ENCODE data around the gene SPEG.
"Not testable (repeated sequence)": the region's sequence is repeated elsewhere in the genome, so short reads cannot be mapped to it uniquely, and the experiment has no call there.

SPEG gene

DNA sequence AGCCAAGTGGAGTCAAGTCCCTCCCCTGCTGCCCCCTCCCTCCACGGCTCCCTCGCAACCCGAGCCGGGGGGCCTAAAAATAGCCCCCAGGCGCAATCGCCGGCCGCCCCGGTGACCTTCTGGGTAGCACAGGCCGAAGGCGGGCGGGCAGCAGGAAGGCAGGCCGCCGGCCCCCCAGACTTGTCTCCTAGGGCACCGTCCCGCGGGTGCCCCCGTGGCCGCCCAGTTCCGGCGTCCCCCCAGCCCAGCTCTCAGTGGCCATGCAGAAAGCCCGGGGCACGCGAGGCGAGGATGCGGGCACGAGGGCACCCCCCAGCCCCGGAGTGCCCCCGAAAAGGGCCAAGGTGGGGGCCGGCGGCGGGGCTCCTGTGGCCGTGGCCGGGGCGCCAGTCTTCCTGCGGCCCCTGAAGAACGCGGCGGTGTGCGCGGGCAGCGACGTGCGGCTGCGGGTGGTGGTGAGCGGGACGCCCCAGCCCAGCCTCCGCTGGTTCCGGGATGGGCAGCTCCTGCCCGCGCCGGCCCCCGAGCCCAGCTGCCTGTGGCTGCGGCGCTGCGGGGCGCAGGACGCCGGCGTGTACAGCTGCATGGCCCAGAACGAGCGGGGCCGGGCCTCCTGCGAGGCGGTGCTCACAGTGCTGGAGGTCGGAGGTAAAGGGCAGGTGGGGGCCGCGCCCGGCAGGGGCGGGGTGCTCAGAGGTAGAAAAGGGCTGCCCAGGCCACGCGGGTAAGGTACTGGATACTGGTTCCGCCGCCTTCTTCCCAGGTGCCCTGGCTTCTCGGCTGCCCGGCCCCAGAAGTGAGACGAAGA lies at the start of gene SPEG:
SPEG (plus strand) TSS at position 126 of the 808 bp plus-strand sequence; CDS start at position 261, 135 bp downstream.
- no peak for DNase-seq

DNA sequence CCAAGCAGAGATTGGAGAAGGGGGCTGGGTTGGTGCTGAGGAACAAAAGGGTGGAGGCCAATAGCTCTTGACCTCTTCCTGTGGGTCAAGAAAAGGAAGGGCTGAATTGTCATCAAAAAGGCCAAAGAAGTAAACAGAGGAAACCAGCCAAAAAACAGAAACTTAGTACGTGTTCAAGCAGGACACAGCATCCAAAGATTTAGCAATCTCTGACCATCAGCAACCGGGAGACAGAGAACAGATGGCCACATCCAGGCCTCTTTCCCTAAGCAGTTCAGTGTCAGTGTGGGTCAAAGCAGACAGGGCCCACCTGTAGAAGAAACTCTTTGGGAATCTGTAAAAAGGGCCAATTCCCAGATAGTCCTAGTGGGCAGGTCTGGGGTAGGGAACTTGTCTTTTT lies 49.8 kb upstream of the SPEG start:
- no peak for DNase-seq

DNA sequence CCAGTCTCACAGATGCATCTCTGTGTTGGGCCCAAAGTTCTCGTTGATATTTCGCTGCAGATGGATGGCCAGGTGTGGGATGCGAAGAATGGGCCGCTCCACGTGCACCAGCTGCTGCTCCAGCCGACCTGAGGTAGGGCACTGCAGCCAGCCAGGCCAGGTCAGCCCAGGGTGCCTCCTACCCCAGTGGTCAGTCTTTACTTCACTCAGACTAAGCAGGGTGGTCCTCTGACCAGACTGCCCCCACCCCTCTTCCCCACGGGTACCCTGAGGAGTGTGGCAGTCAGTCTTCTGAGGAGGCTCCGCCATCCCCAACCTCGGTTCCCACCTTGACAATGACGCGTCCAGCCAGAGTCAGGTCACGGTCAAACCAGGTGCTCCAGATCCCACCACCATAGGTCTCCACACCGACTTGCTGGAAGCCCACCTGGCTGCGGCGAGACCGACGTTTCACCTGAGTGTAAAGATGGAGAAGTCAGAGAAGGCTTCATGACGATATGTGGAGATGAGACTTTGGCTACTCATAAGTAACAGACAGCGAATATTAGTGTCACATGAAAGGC lies 48.6 kb upstream of the SPEG start:
- no peak for DNase-seq

DNA sequence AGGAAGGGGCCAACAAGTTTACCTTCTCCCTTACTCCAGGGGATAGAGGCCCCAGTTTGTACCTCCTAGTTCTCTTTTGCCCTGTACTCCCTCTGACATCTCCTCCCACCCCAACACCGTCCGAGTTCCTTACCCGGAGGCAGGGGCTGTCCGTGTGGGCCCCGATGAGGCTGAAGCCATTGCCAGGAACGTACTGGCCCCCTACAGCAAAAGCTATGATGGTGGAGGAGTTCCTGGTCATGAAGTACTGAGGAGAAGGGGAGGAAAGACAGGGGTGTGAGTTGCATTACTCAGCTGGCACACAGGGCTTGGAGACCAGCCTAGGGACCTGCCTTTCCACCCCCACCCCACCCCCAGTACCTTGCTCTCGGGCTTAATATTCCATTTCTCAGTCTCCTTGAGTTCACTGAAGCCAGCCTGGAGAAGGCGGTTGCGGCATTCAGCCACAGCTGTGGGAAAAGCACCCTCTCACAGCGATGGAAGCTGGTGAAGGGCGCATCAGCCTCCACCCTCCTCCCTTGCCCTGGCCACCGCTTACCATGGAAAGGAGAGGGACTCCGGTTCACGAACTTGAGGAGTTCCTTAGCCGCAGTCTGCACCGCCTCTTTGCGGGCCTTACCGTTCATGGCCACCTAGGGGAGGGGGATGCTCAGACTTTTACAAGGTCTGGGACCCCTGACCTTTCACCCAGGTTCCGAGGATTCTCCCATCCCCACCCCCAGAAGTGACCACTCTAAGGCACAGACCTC lies 47.9 kb upstream of the SPEG start:
- DNase-seq, result no peak

DNA sequence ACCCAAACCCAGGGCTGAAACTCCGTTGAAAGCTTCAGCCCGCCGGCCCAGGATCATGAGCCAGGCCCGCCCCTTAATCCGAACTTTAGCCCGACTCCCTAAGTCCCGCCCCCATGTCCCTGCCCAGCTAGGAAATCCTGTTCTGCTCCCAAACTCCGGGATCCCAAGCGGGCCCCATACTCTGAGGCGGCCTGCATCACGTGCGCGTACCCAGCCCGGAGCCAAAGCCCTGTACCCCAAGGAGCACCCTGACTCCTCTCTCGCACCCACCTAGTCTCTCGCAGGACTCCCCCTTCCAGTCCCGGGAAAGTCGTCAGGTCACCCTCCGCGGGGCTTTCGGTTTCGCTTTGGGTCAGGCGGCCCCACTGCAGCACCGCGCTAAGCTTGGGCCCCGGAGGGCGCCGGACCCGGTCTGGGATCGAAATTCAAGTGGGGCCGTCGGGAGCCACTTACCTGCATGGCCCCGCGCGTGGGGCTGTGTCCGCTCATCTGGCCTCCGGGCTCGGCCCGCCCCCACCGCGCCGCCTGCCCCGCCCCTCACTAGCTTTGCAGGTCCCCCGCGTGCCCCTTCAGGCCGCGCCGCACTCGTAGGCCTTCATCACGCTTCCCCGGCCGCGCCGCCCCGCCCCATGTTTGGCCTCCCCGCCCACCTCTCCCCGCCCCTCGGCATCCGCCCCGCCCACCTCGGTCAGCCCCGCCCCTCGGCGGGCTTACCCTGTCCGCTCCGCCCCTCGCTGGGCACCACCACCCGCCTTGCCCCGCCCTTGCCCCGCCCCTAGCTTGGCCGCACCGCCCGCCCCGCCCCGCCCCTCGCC lies 47.1 kb upstream of the SPEG start, which contains the start of gene DNPEP:
DNPEP (minus strand) TSS at position 607 of the 815 bp plus-strand sequence; CDS start at position 489, 118 bp downstream.
- peak; percentile 95 for DNase-seq

DNA sequence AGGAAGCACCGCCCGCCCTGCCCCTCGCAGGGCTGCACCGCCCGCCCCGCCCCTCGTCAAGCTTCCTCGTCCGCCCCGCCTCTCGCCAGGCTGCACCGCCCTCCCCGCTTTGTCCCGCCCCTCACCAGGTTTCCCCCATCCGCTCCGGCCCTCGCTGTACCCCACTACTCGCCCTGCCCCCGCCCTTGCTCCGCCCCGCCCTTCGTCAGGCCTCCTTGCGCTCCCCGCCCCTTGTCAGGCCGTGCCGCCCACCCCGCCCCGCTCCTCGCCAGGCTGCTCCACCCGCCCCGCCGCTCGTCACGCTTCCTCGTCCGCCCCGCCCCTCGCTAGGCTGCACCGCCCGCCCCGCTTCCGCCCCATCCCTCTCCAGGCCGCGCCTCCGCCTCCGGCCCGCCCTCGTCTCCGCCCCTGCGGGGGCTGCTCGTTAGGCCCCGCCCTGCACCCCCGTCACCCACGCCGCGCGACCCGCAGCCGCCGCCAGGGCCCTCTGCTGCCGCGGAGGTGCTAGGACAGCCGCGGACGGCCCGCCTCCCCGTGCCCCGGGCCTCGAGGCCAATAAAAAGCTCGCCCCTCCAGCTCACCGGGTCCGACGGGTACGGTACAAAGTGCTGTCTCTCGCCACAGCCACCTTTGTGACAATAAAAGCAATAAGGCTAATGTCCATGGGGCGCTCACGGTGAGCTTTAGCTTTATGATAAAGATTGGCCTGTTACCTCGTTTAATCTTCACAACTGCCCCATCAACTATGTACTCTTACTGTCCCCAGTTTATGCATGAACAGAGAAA lies 46.3 kb upstream of the SPEG start:
- peak; percentile 99 for DNase-seq

DNA sequence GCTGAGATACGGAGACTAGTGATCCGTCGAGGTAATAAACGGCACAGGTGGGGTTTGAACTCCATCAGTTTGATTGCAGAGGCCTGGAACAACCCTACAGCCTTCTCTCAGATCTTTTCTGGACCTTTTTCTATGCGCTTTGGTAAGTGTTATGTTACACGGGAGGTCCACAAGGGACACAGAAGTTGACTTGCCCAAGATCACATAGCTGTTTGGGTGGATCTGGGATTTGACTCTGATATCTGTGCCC lies 45.8 kb upstream of the SPEG start:
- DNase-seq, result no peak

DNA sequence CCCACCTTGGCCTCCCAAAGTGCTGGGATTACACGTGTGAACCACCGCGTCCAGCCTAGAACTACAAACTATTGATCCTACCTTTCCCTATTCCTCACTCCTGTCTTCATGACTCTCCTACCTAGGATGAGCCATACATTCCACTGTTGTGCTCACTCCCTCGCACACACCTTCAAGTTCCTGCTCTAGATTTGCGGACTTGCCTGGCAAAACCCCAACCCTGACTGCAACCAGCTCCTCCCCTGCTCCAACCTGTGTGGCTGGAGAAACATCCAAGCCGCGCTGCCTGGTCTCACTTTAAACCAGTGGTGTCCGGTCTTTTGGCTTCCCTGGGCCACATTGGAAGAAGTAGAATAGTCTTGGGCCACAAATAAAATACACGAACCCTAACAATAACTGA lies 41.9 kb upstream of the SPEG start:
- no peak for DNase-seq

DNA sequence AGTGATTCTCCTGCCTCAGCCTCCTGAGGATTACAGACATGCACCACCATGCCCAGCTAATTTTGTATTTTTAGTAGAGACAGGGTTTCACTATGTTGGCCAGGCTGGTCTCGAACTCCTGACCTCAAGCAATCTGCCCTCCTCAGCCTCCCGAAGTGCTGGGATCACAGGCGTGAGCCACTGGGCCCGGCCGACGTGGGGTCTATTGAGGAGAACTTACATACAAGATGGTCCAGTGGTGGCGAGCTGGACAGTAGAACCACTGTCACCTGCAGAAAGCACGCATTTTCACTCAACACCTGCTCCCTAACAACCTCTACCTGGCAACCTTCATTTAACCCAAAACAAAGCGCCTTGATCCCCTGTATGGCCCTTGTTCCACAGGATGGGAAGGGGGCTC lies 39.6 kb upstream of the SPEG start:
- DNase-seq, result not testable (repeated sequence)

DNA sequence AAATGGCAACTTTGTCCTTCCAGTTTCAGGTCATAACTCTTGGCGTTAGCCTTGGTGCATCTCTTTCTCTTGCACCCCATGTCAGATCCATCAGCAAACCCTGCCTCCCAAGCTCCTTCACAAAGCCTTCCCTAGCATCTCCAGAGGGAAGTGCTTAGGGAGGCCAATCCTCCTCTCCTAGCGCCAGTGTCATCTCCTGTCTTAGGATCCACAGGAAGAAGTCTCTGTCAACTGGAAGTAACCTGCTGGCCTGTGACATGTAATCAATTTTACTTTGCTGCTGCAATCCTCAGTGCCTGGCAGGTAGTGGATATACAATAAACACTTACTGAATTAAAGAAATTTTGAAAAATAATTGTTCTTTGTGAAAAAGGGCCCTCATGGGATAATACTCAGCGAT lies 39.0 kb upstream of the SPEG start:
- no peak for DNase-seq

DNA sequence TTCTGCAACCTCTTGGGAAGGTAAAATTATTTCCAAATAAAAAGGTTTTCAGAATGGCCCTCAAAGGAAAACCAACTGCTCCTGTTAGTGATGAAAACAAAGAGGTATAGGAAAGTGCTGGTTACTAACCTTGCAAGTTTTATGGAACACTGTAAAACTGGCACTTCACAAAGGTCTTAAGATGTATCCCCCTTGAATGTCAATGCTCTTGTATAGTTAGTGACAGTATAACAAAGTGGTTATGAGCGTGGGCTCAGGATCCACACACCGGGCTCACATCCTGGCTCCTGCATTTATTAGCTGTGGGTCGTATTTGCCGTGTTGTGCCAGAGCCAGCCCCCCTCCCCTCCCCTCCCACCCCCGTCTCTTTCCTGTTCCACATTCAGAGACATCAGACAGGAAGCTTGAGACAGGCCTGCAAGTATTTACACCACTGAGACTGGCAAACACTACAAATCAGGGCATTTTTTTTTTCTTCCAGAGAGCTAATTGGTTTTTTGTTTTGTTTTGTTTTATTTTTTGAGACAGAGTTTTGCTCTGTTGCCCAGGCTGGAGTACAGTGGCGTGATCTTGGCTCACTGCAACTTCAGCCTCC lies 37.7 kb upstream of the SPEG start:
- no peak for DNase-seq

DNA sequence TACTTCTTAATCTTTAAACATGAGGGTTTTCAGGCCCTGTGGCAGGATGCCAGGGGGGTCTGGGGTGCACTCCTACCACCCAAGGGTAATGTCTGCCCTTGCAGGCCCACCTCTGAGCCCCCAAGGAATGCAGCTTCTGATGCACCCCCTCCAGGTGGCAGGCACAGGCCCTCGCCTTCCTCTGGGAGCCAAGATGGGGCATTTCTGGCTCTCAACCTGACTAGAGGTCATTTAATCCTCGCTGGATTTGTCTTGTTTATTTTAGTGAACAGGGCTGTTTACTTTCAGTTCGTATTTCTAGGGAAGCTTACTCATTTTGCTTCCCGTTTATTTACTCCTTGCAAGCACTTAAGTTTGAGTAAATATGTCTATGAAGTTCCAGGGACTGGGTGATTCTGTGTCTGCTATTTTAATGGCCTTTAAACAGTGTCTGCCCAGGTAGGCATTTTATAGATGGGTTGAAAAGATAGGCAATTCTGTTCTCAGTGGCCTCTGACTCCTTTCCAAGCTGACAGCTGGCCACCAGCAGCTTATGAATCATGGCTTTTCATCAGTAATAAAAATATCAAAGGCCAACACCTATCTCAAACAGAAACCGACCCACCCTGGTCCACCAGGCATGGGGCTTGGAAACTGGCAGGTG lies 35.8 kb upstream of the SPEG start:
- DNase-seq, result no peak

DNA sequence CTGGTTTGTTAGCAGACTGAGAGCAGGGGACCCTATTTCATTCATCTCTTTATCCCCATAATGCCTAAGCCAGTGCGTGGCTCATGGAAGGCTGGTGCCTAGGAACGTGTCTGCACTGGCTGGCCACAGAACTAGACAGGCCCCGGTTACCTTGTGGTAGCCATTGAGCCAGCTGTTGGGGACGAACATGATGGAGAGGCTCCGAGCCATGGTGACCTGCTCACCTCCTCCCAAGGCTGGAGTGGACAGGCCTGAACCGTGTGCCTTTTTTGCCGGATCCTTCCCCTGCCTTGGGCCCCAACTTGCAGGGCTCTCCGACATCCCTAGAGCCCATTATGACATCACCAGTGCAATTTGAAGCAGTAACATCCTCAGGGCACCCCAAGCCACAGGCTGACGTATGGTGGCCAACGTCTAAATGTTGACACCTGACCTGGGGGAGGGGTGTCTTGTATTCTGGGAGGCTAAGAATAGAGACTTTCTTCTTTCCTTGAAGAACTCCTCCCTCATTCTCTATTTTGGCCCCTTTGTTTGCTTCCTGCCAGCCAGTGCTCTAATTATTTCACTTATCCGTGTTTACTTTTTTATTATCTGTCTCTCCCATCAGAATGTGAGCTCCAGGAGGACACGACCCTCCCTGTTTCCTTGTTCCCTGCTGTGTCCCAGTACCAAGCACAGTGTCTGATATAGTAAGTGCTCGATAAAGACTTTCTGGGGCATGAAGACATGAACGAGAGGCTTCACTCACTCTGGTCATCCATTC lies 34.7 kb upstream of the SPEG start:
- DNase-seq, result no peak

DNA sequence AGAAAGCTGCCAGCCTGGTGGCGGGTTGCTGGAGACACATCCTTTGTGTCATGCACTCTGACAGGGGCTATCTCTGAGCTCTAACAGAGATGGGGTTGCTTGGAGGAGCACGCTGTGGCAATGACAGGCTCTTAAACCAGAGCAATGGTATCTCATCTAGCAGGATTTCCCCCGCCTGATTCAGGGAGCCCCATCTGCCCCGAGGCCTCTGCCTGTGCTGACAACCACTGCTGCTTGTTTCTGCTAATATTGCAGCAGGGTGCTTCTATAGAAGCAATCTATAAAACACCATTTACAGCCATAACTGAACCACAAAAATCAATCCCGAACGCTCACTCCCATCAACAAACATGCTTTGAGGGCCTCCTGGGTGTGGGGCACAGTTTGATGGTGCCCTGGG lies 34.1 kb upstream of the SPEG start:
- no peak for DNase-seq

DNA sequence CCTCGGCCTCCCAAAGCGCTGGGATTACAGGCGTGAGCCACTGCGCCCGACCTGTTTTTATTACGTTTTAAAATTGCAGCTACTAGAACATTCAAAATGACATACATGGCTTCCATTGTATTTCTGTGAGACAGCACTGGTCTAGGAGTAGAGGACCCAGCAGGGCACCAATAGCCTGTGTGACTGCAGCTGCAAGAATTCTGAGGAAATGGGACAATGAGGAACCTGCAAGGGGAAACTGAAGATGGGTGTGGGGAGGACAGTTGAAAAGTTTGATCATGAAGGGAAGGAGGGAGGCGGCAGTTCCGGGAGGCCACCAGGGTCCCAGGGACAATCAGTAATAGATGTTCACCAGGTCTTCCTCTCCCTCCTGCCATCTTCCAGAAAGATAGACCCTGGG lies 33.0 kb upstream of the SPEG start:
- DNase-seq, result no peak

DNA sequence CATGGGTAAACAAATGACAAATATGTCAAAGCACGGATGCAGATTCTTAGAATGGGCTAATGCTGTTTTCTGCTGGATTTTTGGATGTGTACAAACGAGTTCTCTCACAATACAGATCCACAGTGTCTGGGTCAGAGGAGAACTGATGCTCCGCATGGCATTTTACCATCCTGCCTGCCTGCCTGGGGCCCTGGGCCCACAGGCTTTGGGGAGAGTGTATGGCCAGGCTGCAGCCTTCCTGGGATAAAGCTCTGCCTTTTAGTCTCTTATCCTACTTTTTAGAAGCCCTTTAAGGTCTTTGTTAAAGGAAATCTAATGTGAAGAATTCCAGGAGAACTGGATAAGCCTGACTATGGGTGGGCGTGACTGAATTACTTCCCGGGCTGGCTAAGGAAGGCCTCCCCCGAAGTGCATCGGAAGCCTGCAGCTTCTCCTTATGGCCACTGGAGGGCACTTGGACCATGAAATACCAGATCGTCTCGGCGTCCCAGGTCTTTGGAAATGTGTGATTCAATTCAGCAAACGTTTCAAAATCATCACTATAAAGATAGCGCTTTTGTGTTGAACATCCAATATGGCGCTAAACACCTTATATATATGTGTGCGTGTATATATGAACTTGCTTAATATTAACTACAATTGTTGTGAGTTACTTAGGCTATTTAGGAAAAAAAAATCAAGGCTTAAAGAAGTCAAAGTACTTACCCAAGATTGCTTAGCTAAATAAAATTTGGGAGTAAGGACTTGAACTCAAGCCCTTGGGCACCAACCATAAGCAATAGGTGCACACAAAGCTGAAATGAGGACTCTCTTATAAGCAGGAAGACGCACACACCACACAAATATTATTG lies 31.8 kb upstream of the SPEG start:
- peak; percentile 55 for DNase-seq

DNA sequence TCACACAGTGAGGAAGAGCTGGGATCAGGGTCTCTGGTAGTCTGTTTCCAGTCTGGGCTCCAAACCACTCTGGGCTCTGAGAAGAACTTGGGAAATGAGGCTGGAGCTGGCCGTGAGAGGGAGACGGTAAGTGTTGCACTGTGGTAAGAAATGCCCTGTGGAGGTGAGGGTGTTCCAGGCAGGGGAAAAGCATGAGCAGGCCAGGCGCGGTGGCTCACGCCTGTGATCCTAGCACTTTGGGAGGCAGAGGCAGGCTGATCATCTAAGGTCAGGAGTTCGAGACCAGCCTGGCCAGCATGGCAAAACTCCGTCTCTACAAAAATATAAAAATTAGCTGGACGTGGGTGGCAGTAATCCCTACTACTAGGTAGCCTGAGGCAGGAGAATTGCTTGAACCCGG lies 30.8 kb upstream of the SPEG start:
- no peak for DNase-seq

DNA sequence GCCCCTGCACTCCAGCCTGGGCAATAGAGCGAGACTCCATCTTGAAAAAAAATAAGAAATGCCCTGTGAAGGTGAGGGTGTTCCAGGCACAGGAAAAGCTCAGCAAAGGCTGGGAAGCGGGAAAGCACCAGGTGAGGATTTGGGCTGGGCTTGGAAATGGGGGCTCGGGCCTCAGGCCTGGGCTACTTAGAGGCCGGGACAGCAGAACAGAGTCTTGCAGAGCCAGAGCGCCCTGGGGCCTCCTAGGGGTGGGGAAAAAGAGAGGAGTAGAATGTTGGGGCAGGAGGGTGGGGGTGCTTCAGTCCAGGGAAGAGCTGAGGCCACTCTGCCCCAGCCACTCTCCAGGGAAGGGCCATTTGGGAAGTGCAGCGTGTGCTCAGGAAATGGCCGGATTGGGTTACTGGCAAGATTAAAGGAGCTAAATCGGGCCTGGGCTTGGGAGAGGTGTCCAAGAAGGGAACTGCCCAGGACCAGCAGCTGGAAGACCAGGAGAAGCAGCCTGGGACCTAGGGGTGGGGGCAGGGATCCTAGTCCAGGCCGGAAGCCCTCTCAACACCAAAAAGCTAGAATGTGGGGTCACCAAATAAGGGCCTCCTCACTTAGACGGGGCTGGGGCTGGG lies 30.2 kb upstream of the SPEG start:
- DNase-seq, result no peak

DNA sequence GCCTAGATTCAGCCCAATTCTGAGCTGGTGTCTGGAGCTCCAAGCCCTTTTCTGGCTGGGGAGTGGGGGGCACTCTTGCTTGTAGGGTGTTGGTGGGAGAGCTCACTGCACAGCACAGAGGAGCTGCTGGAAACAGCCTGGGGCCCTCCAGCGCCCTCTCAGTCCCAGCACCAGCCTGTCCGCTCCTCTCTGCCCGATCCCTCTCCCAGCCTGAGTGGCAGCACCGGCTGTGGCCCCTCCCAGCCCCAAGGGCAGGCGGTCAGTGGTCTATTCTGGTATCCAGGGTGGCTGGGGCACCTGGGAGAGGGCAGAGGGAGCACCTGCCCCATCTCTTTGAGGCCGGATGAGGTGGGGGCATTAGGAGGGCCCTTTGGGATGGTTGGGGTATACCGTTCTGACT lies 29.7 kb upstream of the SPEG start:
- DNase-seq, result no peak
